Skeletal muscle tissue (tissue), 4 donors: ENCODE results near the gene CD200R1. TPM values are rescaled to one million over a fixed set of nuclear protein-coding genes. Genes with fewer than 3 reads are reported as not detected.
A peak's percentile ranks its signal among the peaks of the same experiment; 100 is the strongest.

Experiments
- H3K27ac ChIP-seq: one replicate; pipeline ENCODE4 v1.7.0; 2013; ENCODE audit warnings: mild to moderate bottlenecking, low read depth, low read length, inconsistent platforms
- H3K27me3 ChIP-seq, 3 donors: one replicate each; pipeline ENCODE4 v1.7.0; 2013; ENCODE audit warnings: low read length in 3 of 3; ENCODE audit not compliant: control insufficient read depth in 3 of 3, insufficient read depth in 3 of 3
- H3K36me3 ChIP-seq, 3 donors: one replicate each; pipeline ENCODE4 v1.7.0; 2013; ENCODE audit warnings: low read length in 3 of 3; ENCODE audit not compliant: control insufficient read depth in 3 of 3, insufficient read depth in 3 of 3
- H3K4me1 ChIP-seq, 3 donors: one replicate each; pipeline ENCODE4 v1.7.0; 2013; ENCODE audit warnings: low read length in 3 of 3, mild to moderate bottlenecking in 3 of 3; ENCODE audit not compliant: control insufficient read depth in 3 of 3, insufficient read depth in 3 of 3
- H3K4me3 ChIP-seq, 3 donors: one replicate each; pipeline ENCODE4 v1.7.0; 2013; ENCODE audit warnings: low read length in 3 of 3
- H3K9ac ChIP-seq, 3 donors: one replicate each; pipeline ENCODE4 v1.7.0; 2013; ENCODE audit warnings: low read length in 3 of 3, mild to moderate bottlenecking in 3 of 3, moderate library complexity in 2 of 3, low read depth in 1 of 3
- H3K9me3 ChIP-seq, 3 donors: one replicate each; pipeline ENCODE4 v1.7.0; 2013; ENCODE audit warnings: low read length in 3 of 3; ENCODE audit not compliant: control insufficient read depth in 3 of 3
- total RNA-seq: library from RNA; depleted of rRNA; stranded (reverse); fragments of >200 nt; gene quantifications from one replicate; pipeline ENCODE4 v1.2.3, GENCODE V29; 2014
- donor health status: Osteomylitis.

Gene CD200R1
- total RNA-seq, 1 donor from 2014 or later: 5.7 TPM

DNA sequence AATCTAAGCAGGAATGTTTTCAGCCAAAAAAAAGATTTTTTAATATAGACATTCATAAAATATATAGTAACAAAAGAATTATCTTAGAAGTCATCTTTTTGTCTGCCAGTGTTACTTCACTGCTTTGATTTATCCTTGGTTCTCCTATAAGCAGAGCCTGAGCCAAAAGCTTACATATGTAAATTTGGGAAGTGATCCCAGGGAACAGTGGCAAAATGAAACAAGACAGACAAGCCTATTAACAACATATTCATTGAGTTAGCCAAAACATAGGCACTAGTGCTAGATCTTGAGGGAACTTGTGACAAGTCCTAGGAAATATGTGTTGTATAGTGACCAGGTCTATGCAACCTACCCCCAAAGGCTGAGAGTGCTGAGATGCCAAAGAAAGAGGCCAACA lies 27.1 kb upstream of the CD200R1 start:
- Histone ChIP-seq H3K9me3 (no peaks in the 10 kb centered on the region), H3K36me3 (peaks cover 17 to 66% (median 57%) of the 10 kb centered on the region in 3 donors), H3K4me1 (no peaks in the 10 kb centered on the region), H3K27me3 (no peaks in the 10 kb centered on the region), H3K4me3 (no peak overlapping the region), H3K27ac (no peak overlapping the region), H3K9ac (no peak overlapping the region)

DNA sequence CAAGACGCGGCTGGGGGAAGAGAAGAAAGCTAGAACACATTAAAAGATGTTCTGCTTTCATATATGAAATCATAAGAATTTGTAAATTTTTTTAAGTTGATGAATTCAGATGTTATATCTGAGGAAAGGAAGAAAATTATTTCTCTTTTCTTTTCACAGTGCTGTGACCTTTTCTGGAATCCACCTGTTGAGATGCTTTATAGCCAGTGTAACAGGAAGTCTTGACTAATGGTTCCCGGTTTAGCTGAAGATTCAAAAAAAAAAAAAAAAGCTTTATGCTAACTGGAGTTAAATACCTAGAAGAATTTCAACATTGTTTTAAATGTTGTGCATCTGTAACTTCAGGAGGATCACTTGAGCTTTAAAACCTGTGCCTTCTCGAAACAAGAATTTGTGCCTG lies 25.8 kb upstream of the CD200R1 start:
- Histone ChIP-seq H3K27me3 (no peaks in the 10 kb centered on the region), H3K9me3 (no peaks in the 10 kb centered on the region), H3K4me1 (no peaks in the 10 kb centered on the region), H3K27ac (no peak overlapping the region), H3K36me3 (peaks cover 17 to 56% (median 44%) of the 10 kb centered on the region in 3 donors), H3K9ac (no peak overlapping the region), H3K4me3 (no peak overlapping the region)

DNA sequence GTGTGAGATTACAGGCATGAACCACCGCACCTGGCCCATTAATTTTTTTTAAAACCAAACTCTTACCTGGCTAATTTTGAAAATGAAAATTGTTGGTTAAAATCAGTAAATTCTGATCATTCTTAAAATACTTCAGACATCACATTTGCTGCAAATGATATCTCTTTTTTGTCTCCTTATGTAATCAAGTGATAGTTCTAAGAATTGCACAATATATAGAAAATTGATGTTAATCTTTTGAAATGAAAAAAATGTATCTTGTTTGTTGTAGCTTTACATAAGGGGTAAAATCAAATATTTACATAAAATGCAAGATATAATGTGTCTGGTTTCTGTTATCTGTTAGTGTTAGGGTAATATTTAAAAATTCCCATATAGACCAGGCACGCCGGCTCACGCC lies 20.9 kb upstream of the CD200R1 start:
- Histone ChIP-seq H3K4me1 (peaks cover 3 to 8% (median 4%) of the 10 kb centered on the region in 3 donors), H3K9ac (no peak overlapping the region), H3K27me3 (no peaks in the 10 kb centered on the region), H3K9me3 (no peaks in the 10 kb centered on the region), H3K36me3 (peaks cover 6 to 25% (median 17%) of the 10 kb centered on the region in 3 donors), H3K4me3 (no peak overlapping the region), H3K27ac (no peak overlapping the region)

DNA sequence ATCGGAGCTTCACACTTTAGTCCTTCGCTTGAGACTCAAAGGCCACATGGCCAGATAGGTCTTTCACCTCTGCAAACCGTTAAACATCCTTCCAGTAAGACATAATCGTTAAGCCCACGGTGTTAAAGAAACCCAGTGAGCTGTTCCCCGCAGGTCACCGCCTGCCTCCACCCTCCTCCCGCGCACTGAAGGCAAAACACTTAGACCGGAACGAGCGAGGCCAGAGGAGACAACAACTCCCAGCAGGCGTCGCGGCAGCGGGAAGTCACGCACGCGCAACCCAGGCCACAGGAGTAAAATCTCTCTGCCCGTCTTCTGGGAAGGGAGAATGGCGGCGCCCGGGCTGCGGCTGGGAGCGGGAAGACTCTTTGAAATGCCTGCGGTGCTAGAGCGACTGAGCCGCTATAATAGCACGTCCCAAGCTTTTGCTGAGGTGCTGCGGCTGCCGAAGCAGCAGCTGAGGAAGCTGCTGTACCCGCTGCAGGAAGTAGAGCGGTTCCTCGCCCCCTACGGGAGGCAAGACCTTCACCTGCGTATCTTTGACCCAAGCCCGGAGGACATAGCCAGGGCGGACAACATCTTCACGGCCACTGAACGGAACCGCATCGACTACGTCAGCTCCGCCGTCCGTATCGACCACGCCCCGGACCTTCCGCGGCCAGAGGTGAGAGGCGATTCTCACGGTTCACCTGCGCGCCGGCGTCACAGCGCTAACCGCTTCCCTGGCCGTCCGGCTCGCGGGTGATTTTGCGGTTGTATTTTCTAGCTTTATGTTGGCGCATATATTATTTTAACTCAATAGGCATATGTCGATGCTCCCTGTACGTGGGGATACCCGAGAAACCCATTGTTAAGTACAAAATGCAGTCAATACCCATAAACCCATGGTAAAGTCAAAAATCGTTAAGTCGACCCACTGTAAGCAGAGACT lies 16.0 kb upstream of the CD200R1 start, which contains the start of gene GTPBP8:
Gene GTPBP8 (plus strand): TSS at position 313 of the 931 bp plus-strand sequence. CDS start 16 bp downstream, at position 329.
- peak within 1 kb of the TSS; percentile 86 for H3K27ac ChIP-seq
- H3K4me1 ChIP-seq: peaks cover 4 to 12% (median 7%) of the 10 kb centered on the region in 3 donors
- peak within 1 kb of the TSS; percentile 90 to 99 (median 92) for H3K4me3 ChIP-seq
- H3K27me3 ChIP-seq: no peaks in the 10 kb centered on the region
- H3K36me3 ChIP-seq: peaks cover 2 to 5% (median 4%) of the 10 kb centered on the region in 3 donors
- no peaks in the 10 kb centered on the region for H3K9me3 ChIP-seq
- H3K9ac ChIP-seq: peak within 1 kb of the TSS; percentile 96 to 99 (median 98)

DNA sequence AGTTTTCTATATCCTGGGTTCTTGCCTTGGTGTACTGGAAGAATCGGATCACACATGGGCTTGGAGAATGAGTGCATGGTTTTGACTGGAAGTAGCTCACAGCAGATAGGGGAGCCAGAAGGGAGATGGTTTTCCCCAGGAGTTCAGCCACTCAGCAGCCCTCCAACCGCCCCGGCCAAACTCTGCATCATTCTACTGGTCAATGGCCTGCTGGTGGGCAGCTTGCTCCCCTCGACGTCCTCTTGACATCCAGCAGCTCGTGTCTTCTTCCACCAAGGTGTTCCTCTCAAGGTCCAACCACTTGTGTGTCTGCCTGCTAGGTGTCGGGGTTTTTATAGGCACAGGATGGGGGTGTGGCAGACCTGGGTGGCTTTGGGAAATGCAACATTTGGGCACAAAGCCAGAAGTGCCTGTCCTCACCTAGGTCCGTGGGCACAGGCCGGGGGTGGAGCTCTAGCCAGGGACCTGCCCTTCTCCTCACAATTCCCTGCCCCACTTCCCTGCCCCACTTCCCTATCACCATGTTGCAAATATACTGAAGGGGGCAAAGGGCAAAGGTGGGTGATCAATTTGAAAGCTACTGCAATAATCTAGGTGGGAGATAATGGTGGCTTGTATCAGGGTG lies 12.9 kb upstream of the CD200R1 start:
- peaks cover 15 to 18% (median 17%) of the 10 kb centered on the region in 3 donors for H3K4me1 ChIP-seq
- no peaks in the 10 kb centered on the region for H3K36me3 ChIP-seq
- H3K27ac ChIP-seq: no peak overlapping the region
- no peaks in the 10 kb centered on the region for H3K9me3 ChIP-seq
- H3K27me3 ChIP-seq: no peaks in the 10 kb centered on the region
- H3K9ac ChIP-seq: no peak overlapping the region
- H3K4me3 ChIP-seq: no peak overlapping the region

DNA sequence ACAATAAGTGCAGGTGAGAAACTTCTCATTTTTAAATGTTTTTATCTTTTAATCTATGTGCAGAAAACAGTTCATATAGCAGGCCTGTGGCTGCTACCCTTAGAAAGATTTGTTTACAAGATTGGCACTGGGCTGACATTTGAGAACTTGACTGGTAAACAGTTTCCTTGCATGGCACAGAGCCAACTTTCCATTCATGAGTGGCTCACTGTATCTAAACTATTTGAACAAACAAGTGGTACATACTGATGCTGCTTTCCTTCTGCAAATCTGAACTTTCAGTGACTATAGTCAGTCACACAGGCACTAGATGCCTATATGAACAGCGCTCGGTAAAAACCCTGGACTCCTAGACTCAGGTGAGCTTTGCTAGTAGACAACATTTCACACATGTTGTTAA lies 9.6 kb upstream of the CD200R1 start:
- H3K27me3 ChIP-seq: no peaks in the 10 kb centered on the region
- H3K4me3 ChIP-seq: peak overlapping the region in 1 of 3 donors; percentile 37
- no peaks in the 10 kb centered on the region for H3K9me3 ChIP-seq
- peaks cover 8 to 12% (median 8%) of the 10 kb centered on the region in 3 donors for H3K4me1 ChIP-seq
- no peaks in the 10 kb centered on the region for H3K36me3 ChIP-seq
- H3K27ac ChIP-seq: peak overlapping the region; percentile 51
- no peak overlapping the region for H3K9ac ChIP-seq

DNA sequence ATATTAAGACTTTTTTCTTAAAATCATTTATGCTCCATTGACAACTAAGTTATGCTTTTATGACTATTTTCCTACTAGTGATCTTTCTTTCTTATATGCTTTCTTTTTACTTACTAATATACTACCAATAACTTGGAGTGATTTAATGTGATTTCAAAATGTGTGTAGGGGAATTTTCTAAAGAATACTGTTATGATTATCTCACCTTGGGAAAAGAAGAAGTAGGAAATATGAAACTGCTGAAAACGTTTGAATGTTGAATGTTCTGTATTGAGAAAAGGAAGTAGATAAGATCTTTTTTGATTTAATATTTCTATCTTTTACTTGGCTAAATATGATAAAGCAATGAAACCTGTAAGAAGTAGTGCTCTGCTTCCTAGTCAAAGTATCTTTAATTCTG lies 7.8 kb upstream of the CD200R1 start:
- Histone ChIP-seq H3K4me3 (no peak overlapping the region), H3K9ac (no peak overlapping the region), H3K9me3 (no peaks in the 10 kb centered on the region), H3K4me1 (peaks cover 8 to 12% (median 8%) of the 10 kb centered on the region in 3 donors), H3K36me3 (no peaks in the 10 kb centered on the region), H3K27ac (no peak overlapping the region), H3K27me3 (no peaks in the 10 kb centered on the region)

DNA sequence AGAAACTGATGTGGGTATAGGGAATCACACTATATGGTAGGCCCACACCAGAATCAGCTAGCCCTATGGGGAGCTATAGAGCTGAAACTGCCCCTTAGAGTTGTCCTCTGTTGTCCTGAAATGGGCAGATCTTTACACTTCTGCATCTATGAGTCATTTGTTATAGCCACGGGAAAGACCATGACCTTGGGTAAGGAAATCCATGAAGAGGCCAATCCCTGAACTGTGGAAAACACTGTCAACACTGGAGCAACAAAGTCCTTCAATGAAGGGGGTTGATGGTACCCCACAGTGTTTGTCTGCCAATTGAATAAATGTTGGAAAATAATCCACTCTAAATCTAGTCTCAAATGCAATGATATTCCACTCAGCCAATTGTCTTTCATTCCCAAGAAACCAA lies 5.2 kb upstream of the CD200R1 start:
- Histone ChIP-seq H3K27me3 (no peaks in the 10 kb centered on the region), H3K4me3 (no peak overlapping the region), H3K9ac (no peak overlapping the region), H3K36me3 (no peaks in the 10 kb centered on the region), H3K27ac (no peak overlapping the region), H3K9me3 (no peaks in the 10 kb centered on the region), H3K4me1 (peaks cover 8 to 12% (median 8%) of the 10 kb centered on the region in 3 donors)

DNA sequence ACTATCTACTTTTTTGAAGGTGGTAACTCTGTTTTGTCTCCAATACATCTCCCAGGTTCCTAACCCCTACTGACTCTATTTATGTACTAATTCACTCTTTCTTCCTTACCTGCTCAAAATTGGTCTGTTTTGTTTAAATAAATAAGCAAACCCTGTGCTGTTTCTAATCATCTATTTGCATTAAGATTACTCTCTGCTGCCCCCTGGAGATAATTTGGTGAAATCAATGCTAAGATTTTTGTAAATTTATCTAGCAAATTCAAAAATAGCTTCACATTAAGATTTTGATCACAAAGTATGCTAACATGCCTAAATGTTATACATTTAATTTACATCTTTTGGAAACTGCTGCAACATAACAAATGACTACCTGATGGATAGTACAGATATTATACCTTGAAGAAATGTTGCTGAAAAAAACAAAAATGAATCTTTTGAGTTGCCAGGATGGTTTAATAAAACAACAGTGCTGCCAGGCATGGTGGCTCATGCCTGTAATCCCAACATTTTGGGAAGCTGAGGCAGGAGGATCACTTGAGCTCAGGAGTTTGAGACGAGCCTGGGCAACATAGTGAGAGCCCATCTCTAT lies 4.4 kb upstream of the CD200R1 start:
- H3K4me3 ChIP-seq: no peak overlapping the region
- H3K4me1 ChIP-seq: peaks cover 3 to 6% (median 3%) of the 10 kb centered on the region in 3 donors
- H3K9me3 ChIP-seq: no peaks in the 10 kb centered on the region
- no peak overlapping the region for H3K9ac ChIP-seq
- no peaks in the 10 kb centered on the region for H3K36me3 ChIP-seq
- H3K27me3 ChIP-seq: no peaks in the 10 kb centered on the region
- H3K27ac ChIP-seq: no peak overlapping the region
